HL-60 (cell line): Measurements from ENCODE around the gene SLC2A4RG.

Experiments
- DNase-seq, 2 experiments: peaks; one replicate each; pipeline ENCODE4 v3.0.0-alpha.2; 2010 to 2020; ENCODE audit warnings: low read depth in 1 of 2, low spot score in 1 of 2
- H3K27ac ChIP-seq: fragments of 250-450 bp; sonication (Bioruptor Pico); replicated peaks from 2 replicates; pipeline ENCODE4 v1.5.1; 2020; ENCODE audit warnings: mild to moderate bottlenecking, moderate library complexity
- H3K27me3 ChIP-seq: fragments of 250-450 bp; sonication (Bioruptor Pico); 2 replicates; pipeline ENCODE4 v1.5.1; 2021; ENCODE audit warnings: mild to moderate bottlenecking, moderate library complexity; ENCODE audit not compliant: insufficient read depth, poor library complexity, severe bottlenecking
- H3K4me3 ChIP-seq: replicated peaks from 2 replicates; pipeline ENCODE4 v1.5.1; 2011; ENCODE audit warnings: mild to moderate bottlenecking, control low read depth, low read length; ENCODE audit not compliant: insufficient read depth
- CTCF ChIP-seq: IDR thresholded peaks from one replicate; pipeline ENCODE4 v1.5.1; 2011; ENCODE audit warnings: low read length, control low read depth, inconsistent platforms; ENCODE audit not compliant: insufficient read depth
- GABPA ChIP-seq: IDR thresholded peaks from 2 replicates; pipeline ENCODE4 v1.6.1; 2012; ENCODE audit warnings: low read depth
- POLR2AphosphoS5 ChIP-seq: IDR thresholded peaks from 2 replicates; pipeline ENCODE4 v1.6.1; 2012; ENCODE audit warnings: low read depth
- SPI1 ChIP-seq: IDR thresholded peaks from 2 replicates; pipeline ENCODE4 v1.6.1; 2012; ENCODE audit warnings: low read depth, mild to moderate bottlenecking, borderline replicate concordance
- TF ChIP-seq, protein P1 (sequence below): IDR thresholded peaks from 2 replicates; pipeline ENCODE4 v1.6.1; 2012; ENCODE audit warnings: low read depth; ENCODE audit not compliant: insufficient replicate concordance

SLC2A4RG gene

GRCh38 chr20:63749597-63750508 is 10.3 kb downstream of the SLC2A4RG start:
- peaks cover 2% of the 10 kb centered on the region for H3K27me3 ChIP-seq
- H3K27ac ChIP-seq: no peak overlapping the region
- no peak for DNase-seq

GRCh38 chr20:63750807-63751470 is 11.4 kb downstream of the SLC2A4RG start:
- Histone ChIP-seq H3K27me3 (peaks cover 2% of the 10 kb centered on the region), H3K4me3 (no peak overlapping the region), H3K27ac (no peak overlapping the region)
- no peak for DNase-seq
- TF ChIP-seq POLR2AphosphoS5 (no peak), CTCF (no peak), GABPA (no peak), SPI1 (no peak)
- TF ChIP-seq, protein P1, sequence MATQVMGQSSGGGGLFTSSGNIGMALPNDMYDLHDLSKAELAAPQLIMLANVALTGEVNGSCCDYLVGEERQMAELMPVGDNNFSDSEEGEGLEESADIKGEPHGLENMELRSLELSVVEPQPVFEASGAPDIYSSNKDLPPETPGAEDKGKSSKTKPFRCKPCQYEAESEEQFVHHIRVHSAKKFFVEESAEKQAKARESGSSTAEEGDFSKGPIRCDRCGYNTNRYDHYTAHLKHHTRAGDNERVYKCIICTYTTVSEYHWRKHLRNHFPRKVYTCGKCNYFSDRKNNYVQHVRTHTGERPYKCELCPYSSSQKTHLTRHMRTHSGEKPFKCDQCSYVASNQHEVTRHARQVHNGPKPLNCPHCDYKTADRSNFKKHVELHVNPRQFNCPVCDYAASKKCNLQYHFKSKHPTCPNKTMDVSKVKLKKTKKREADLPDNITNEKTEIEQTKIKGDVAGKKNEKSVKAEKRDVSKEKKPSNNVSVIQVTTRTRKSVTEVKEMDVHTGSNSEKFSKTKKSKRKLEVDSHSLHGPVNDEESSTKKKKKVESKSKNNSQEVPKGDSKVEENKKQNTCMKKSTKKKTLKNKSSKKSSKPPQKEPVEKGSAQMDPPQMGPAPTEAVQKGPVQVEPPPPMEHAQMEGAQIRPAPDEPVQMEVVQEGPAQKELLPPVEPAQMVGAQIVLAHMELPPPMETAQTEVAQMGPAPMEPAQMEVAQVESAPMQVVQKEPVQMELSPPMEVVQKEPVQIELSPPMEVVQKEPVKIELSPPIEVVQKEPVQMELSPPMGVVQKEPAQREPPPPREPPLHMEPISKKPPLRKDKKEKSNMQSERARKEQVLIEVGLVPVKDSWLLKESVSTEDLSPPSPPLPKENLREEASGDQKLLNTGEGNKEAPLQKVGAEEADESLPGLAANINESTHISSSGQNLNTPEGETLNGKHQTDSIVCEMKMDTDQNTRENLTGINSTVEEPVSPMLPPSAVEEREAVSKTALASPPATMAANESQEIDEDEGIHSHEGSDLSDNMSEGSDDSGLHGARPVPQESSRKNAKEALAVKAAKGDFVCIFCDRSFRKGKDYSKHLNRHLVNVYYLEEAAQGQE: no peak

More at GRCh38 chr20:63749597-63750508, 10.3 kb downstream of the SLC2A4RG start:
- TF ChIP-seq SPI1 (no peak), GABPA (no peak), POLR2AphosphoS5 (no peak), CTCF (no peak)
- TF ChIP-seq, protein P1: no peak
- H3K4me3 ChIP-seq: no peak overlapping the region

GRCh38 chr20:63751471-63752271 is 12.1 kb downstream of the SLC2A4RG start:
- Histone ChIP-seq H3K4me3 (no peak overlapping the region), H3K27ac (no peak overlapping the region), H3K27me3 (peaks cover 2% of the 10 kb centered on the region)
- DNase-seq: no peak
- TF ChIP-seq, protein P1: no peak
- TF ChIP-seq POLR2AphosphoS5 (no peak), GABPA (no peak), CTCF (no peak), SPI1 (no peak)
